Raji (cell line): ENCODE results near the gene BCL2L1.

Experiments
- POLR2A ChIP-seq: IDR thresholded peaks from 2 replicates; pipeline ENCODE4 v1.6.1; 2011; ENCODE audit warnings: low read depth, low read length, control low read depth; ENCODE audit not compliant: insufficient read depth

BCL2L1 gene

DNA sequence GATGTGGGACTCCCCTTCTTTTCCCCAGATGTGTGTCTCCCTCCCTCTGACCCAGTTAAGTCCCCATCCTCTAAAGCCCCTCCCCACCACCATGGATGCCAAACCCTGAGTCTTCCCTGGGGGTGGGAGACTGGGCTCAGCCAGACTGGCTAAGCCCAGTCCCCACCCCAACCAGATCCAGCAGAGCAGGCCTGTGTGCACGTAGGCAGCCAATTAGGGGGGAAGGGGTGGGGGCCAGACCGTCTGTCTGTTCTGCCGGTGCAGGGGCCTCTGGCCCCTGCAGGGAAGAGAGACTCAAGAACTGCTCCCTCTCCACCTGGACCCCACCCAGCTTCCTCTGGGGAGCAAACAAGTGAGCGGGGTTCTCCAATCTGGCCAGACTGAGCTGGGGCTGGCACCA lies 84.4 kb downstream of the BCL2L1 start:
- no peak for TF ChIP-seq POLR2A

DNA sequence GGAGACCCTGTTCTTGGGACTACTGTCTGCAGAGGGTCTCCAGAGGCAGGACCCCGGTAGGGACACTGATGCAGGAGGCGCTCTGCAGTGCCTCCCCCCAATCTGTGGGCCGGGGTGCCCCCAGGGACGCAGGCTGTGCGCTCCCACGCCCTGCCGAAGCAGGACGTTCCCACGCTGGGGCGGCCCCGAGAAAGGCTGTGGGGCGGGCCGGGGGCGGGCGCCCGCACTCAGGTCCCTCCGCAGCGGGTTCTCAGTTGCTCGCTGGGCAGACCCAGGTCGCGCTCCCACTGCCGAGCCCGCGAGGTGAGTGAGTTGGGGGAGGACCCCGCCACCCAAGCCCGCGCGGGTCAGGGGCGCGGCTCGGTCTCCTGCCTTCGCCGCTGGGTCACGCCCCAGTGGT lies 85.0 kb downstream of the BCL2L1 start, which contains the start of gene COX4I2:
TSS of gene COX4I2 (plus strand) at position 253 of the 400 bp plus-strand sequence. CDS start 1,106 bp downstream, outside the sequence.
- TF ChIP-seq POLR2A = no peak

GRCh38 chr20:31633339-31633914 lies 89.2 kb downstream of the BCL2L1 start:
- TF ChIP-seq POLR2A = no peak

GRCh38 chr20:31632548-31633338 lies 89.9 kb downstream of the BCL2L1 start:
- TF ChIP-seq POLR2A = no peak

DNA sequence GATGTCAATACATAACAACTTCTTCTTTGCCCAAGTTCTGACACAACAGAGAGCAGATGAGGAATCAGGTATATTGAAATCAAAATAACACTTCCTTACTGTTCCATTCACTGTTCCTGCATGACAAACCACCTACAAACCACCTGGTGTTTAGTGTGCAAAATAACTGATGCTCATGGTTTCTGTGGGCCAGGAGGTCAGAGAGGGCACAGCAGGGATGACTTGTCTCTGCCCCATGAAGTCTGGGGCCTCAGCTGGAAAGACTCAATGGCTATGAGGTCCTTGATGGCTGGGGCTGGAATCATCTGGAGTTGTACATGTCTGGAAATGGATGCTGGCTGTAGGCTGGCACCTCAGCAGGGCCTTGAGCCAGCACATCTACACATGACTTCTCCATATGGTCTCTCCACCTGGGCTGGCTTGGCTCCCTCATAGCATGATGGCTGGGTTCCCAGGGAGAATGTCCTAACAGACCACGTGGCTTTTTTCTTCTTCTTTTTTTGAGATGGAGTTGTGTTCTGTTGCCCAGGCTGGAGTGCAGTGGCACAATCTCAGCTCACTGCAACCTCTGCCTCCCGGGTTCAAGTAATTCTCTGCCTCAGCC lies 92.4 kb downstream of the BCL2L1 start:
- TF ChIP-seq POLR2A = no peak

GRCh38 chr20:31620246-31620645 lies 102.4 kb downstream of the BCL2L1 start:
- TF ChIP-seq POLR2A = no peak

- no peak for TF ChIP-seq POLR2A
Observed at GRCh38 chr20:31617432-31618104, 105.1 kb downstream of the BCL2L1 start.

GRCh38 chr20:31615416-31615815 lies 107.3 kb downstream of the BCL2L1 start:
- TF ChIP-seq POLR2A = no peak
